Right renal pelvis (tissue), 4 donors: Measurements from ENCODE around the gene MEAF6. TPM values are rescaled to one million over a fixed set of nuclear protein-coding genes. Genes with fewer than 3 reads are reported as not detected.

Source experiments
- DNase-seq, 4 donors: peaks; one replicate each; pipeline ENCODE4 v3.0.0-alpha.2; 2013; ENCODE audit warnings: low read depth in 4 of 4, low spot score in 3 of 4, missing footprints in 1 of 4
- polyA plus RNA-seq, 4 donors: library from polyadenylated mRNA; unstranded; fragments of 120-200 nt; gene quantifications; one replicate each; pipeline ENCODE4 v1.2.1, GENCODE V29; 2013; ENCODE audit not compliant: insufficient read length in 4 of 4

The MEAF6 gene
- polyA plus RNA-seq, 4 donors = 89.5 to 109 (median 107) TPM

DNA sequence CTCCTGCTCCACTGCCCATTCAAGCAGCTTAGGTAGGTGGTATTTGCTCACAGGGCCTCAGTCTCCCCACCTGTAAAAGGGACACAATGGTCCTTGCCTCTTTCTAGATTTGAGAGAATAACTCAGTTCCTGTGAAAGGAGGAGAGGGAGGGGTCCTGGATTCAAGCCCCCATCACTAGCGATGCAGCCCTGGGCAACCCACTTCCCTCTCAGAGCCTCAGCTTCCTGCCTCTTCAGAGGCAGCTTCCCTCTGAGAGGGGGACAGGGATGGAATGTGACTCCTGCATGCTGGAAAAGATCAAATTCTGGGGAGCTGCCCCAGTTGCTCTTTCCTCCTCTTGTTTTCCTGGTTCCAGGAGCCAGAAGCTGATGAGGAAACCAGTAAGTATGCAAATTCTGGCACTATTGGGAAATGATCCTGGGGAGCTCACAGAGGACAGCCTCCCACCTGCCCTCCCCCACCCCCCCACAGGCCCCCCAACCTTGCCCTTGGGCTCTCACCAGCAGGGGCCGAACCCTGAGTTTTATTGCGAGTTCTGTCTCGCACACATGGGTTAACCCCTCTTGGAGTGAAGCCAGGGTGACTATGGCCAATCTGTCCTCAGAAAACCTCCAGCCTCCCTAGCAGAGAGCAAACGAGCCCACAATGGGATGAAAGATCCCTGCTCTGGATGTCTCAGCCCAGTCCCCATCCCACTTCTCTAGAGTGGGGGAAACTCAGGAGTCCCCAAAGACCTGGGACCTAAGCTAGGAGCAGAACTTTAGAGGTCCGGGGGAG, 28.5 kb downstream of the MEAF6 start:
- no peak for DNase-seq

DNA sequence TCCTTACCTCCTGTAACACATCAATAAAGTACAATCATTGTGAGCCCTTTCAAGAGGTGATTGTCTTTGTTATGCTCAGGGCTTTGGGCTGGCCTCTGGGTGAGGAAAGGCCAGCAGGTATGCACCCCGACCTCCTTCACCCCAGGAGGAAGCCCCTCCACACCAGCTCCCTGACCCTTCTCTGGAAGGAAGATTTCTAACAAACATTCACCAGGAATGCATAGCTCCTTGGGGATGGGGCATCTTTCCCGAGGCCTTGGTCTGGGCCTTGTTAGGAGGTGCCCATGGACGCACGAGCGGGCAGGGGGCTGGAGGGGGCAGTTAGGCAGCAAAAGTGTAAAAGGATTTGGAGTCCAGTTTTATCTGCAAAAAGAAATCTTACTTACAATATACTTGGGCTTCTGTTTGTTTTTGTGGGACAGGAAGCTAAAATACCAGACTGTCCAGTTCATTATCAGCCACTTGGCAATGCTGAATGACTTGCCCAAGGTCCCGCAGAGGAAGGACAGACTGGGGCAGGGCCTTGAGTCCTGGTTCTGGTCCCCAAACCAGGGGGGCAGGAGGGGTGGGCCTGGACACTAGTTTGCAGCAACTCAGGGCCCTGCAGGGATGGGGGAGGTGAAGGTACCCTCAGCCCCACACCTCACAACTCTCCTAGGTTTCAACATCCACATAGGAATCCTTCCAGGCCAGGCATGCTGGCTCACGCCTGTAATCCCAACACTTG, 30.1 kb downstream of the MEAF6 start:
- no peak for DNase-seq

DNA sequence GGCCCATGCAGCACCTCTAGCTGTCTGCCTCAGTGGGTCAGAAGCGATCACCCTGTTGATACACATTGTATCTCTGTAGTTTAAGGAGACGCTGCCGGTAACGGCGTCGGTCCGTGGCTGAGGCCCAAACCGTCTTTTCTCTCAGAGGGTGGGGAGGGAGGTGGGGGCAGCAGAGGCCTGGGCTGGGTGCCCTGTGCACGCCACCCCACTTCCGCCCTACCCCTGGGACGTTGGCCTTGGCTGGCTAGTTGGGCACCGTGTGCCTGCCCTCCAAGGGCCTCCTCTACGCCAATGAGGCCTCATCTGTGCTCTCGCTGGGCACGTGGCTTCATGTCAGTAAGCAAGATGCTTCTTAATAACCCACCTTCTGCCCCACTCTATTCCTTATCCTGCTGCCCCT, 30.8 kb downstream of the MEAF6 start:
- DNase-seq = no peak

DNA sequence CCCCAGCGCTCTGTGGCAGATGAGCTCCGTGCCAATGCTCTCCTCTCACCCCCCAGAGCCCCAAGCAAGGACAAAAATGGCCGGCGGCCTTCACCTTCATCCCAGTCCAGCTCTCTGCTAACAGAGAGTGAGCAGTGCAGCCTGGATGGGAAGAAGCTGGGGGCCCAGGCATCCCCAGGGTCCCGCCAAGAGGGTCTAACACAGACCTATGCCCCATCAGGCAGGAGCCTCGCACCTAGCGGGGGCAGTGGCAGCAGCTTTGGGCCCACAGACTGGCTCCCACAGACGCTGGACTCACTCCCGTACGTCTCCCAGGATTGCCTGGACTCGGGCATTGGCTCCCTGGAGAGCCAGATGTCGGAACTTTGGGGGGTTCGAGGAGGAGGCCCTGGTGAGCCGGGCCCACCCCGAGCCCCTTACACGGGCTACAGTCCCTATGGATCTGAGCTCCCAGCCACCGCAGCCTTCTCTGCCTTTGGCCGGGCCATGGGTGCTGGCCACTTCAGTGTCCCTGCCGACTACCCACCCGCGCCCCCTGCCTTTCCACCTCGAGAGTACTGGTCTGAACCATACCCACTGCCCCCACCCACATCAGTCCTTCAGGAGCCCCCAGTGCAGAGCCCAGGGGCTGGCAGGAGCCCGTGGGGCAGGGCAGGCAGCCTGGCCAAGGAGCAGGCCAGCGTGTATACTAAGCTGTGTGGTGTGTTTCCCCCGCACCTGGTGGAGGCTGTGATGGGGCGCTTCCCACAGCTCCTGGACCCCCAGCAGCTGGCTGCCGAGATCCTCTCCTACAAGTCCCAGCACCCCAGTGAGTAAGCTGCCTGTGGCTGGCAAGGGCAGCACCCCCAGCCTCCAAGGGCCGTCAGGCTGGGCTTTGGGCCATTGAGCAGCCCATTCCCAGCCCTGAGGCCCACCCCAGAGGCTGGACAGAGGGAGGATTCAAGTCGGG, 31.5 kb downstream of the MEAF6 start:
- no peak for DNase-seq

DNA sequence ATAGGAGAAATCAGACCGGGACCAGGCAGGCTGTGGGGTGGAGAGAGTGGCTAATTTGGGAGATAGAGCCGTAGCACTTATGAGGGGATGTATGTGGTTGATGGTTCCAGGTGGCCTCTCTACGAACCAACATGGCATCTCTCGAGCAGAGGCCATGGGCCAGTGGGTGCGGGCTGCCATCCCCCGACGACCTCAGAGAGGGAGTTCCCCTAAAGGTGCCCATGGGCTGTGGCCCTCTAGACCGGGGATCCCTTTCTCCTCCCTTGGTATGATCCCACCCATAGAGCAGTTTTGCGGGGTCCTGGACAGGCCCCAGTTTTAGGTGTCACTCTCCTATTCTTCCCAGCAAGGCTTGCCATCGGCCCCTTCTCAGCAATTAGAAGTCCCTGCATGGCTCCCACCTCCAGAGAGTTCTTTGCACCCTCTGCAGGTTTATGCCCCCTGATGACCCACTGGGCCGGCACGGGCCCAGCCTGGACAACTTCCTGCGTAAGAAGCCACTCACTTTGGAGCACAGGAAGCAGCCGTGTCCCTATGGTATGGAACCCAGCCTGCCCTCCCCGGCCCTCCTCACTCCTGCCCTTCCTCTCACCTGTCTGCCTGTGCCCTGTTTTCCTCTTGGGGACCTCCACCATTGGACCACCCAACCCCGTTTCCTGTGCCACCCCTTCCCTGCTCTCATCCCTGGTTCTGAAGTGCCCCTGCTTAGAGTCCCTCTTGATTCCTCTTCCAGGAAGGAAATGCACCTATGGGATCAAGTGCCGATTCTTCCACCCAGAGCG, 32.4 kb downstream of the MEAF6 start:
- DNase-seq = no peak

DNA sequence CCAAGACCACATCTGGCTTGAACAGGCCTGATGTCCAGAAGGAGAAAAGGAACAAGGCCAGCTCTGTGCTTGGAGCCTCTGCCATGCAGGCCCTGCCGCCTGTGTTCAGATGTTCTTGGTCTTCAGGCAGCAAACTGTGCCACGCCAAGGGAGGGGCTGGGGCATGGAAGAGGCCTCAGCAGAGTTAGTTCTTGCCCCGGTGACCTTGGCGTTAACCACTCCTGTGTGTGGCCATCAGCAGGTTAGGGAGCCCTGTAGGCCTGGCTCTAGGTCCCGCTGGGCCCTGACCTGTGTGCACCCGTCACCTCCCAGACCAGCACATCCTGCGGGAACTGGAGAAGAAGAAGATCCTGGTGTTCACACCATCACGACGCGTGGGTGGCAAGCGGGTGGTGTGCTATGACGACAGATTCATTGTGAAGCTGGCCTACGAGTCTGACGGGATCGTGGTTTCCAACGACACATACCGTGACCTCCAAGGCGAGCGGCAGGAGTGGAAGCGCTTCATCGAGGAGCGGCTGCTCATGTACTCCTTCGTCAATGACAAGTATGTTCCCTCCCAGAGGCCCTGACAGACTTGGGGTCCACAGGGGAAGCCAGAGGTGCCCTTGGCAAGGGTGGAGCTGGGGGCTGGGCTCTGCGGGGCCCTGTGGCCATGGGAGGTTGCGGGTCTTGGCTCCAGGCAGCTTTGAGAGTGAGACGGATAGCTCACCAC, 33.1 kb downstream of the MEAF6 start:
- DNase-seq = no peak

DNA sequence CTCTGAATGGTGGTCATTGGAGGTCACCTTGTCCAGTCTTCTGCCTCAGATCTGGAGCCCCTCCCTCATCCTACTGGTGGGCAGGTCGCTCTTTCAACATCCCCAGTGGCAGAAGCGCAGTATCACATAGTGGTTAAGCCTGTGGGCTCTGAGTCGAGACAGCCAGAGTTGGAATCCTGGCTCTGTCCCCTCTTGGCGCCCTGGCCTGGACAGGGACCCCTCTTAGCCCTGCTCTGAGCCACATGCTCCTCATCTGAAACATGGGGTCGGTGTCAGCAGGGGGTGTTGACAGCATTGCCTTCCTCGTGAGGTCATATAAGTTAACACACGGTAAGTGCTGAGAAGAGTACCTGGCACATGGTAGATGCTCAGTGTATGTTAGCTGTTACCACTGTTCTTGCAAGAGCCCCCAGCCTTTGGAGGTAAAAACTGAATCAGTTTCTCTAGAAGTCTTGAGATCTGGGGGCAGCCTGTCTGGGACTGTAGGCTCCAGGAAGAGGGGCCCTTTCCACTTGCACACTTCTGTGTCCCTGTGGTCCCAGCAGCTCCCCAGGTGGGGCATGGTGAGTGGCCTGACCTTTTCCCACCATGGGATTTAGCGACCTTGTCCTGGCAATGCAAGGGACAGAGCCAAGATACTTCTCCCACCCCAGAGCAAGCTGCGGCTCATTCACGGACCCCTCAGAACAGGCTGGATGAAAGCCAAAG, 33.8 kb downstream of the MEAF6 start:
- no peak for DNase-seq

DNA sequence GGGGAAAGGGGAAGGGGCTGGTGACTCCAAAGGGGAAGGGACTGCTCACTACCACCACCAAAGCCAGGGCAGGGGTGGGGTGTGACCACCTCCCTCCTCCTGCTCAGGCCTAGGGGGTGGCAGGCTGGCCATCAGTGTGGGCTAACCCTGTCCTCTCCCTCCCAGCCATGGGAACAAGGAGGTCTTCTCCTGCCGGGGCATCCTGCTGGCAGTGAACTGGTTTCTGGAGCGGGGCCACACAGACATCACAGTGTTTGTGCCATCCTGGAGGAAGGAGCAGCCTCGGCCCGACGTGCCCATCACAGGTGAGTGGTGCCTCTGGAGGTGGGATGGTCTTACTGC, 34.5 kb downstream of the MEAF6 start:
- DNase-seq = no peak

DNA sequence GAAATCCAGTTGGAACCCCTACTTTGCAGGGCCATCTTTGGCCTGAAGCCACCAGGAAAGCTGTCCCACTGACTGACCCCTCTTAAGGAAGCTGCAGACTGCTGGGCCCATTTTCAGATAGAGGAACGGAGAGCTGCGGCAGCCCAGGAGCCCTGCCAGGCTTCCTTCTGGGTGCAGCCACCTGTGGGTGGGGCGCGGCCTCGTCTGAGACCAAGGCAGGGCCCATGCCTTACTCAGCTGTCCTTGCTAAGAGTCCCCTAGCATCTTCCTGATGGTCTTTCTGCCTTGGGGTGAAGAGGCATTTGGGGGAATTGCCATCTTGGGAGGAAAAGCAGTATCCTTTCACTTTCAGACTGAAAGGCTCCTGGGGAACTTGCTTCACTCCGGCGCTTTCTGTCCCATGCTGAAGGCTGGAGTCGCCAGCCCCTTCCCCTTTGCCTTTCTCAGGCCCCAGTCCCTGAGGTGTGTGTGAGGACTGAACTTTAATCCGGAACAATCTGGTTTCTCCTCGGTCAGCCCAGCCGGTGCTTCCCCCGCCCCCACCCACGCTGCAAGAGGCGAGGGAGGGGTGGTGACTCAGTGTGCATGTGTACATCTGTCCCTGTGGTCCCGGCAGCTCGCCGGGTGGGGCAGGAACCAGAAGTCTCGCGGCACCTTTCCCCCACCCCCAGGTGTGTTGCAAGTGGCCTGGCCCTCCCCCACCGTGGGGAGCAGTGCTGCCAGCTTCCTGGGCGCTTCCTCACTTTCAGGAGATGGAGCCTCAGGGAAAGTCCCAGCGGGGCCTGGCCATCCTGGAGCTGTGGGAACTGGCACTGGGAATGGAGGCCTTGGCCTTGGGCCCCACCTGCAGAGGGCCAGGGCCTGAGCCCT, 35.1 kb downstream of the MEAF6 start:
- DNase-seq = no peak

DNA sequence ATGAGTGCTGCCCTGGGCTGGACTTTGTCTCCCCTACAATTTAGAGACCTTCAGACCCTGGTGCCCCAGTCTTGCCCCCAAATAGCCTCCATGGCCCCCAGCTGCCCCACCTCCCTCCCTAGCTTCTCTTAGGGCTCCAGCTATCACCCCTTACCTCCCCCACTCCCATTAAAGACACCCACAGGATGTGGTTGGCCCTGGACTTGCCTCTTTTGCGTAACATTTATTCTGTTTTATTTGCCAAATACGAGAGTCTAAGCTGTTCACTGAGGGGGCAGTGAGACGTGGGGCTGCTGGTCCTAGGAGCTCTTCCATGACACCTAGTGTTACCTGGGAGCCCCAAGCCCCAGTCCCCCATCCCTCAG, 35.7 kb downstream of the MEAF6 start:
- DNase-seq = no peak

DNA sequence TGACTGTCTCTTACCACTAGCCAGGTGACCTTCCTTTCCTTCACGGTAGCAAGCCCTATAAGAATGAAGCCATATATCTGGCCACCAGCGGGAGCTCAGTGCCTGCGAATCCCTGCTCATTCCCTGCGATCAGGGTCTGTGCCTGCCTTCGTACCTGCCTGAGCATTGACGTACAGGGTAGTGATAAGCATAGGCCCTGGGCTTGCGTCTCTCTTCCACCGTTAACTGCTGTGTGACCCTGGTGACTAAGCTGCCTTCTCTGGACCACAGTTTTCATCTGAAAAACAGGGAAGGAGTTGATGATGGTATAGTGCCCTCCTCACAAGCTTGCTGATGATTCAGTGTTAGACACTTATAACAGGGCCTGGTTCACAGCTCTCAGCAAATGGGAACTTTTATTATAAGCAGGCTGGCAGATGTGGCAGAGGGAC, 36.1 kb downstream of the MEAF6 start:
- DNase-seq = no peak

DNA sequence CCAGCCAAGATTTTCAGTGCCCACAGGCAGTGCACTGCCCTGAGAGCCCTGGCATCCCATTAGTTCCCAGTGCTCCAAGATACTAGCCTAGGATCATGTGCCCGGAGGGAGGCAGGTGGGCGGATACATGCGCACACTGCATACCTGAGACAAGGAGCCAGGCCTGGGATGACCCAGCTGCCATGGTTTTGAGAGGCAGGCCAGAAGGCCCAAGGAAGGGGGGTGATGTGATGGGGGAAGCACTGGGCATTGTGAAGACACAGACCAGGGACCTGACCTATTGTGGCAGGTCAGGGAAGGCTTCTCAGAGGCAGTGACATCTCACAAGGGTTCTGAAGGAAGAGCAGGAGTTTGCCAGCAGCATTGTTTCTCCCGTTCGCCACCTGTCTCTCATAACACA, 36.6 kb downstream of the MEAF6 start:
- no peak for DNase-seq

DNA sequence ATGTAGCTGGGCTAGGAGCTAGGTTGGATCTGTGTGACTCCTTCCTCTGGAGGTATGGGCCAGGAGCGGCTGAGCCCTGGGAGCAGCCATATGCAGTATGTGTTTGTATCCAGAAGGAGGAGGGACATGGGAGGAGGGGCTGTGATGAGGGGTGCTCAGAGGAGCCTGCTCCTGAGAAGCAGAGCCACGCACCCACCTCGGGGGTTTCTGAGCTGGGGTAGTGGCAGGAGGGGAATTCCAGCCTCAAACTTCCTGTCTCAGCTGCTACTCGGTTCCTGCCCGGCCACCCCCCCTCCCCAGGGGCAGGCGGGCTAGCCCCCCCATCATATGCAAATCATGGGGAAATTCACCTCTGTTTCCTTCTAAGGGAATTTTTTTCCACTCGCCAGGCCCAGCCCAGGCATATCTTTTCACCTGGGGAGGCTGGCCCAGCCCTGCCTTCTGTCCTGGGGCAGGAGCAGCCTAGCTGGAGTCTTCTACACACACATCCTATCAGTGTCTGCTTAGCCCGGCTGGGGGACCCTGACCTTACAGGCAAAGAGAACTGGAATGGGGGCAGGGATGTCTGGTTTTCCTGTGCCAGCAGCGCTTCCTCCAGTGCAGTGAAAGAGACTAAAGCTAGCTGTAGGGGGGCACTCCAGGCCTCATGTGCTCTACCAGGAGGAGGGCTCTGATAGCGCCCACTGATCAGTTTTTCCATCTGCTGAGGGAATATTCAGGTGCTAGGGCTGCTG, 37.2 kb downstream of the MEAF6 start:
- DNase-seq = no peak

DNA sequence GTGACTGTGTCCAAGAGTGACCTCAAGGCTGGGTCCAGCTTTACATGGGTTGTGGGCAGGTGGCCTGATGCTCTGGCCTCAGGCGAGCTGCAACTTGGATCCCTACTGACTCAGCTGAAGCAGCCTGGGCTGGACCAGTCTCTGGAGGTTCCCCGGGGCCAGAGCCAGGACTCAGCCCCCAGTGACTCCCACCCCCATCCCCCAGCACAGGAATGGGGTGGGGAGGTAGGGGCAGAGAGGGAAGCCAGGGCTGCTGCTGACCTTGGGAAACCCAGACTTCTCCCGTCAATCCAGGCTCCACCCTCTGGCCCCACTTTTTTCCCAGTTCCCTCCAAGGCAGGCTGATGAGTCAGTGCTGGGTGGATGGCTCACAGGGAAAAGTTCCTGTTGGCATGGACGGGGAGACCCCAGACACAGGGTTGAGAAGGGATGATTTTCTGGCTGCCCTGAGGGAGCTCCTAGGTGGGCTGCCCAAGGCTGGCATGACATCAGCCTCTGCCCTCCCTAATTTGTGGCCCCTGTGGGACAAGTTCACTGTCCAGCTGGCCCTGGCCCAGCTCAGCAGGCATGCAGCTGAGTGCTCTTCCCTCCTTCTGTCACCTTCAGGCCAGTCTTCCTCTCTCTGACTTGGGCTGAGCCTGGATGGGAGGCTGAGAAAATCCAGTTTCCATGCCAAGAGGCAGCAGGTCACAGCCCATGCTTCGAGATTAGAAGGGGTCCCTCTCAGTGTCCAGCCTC, 37.9 kb downstream of the MEAF6 start:
- no peak for DNase-seq

DNA sequence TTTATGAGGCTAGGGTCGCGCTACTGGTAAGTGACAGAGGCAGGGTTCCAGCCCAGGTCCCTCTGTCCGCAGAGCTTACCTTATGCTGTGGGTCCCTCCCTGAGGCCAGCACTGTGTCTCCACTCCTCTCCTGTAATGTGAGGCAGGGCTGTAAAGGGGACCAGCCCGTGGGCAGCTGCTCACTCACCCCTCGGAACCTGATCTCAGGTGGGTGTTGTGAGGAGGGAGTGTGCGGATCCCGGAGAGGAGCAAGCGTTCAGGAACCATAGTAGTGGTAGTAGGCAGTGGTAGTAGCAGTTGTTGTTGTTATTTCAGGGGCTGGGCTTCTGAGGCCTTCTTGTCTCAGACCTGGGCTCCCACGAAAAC, 38.5 kb downstream of the MEAF6 start:
- no peak for DNase-seq

DNA sequence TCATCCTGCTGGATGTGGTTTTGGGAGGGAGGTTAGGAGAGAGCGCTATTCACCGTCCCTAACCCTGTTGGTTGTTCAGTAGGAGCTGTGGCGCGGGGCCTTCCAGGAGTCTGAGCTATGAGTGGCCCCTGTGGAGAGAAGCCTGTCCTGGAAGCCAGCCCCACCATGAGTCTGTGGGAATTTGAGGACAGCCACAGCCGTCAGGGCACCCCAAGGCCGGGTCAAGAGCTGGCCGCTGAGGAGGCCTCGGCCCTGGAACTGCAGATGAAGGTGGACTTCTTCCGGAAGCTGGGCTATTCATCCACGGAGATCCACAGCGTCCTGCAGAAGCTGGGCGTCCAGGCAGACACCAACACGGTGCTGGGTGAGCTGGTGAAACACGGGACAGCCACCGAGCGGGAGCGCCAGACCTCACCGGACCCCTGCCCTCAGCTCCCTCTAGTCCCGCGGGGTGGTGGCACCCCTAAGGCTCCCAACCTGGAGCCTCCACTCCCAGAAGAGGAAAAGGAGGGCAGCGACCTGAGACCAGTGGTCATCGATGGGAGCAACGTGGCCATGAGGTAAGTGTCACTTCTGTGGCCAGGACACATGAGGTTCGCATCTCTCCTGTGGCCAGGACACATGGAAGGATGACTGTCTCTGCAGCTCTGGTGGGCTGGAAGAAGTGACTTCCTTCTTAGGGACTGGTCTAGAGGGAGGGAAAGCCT, 39.0 kb downstream of the MEAF6 start:
- no peak for DNase-seq
